ENCODE measurements around the gene STARD3NL.

DNA sequence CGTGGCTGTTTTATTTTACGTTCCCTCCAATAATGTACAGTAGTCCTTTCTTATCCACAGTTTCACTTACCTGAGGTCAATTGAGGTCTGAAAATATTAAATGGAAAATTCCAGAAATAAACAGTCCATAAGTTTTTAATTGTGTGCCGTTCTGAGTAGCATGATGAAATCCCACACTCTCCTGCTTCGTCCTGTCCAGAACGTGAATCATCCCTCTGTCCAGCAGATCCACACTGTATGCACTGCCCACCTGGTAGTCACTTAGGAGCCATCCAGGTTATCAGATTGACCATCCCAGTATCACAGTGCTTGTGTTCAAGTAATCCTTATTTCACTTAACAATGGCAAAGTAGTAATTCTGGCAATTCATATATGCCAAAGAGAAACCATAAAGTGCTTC is 46.3 kb downstream of the STARD3NL start:
- no peak for TF ChIP-seq EZH2 (IDR thresholded peaks at IDR 0.05)
- no peak for TF ChIP-seq POLR2AphosphoS5 (IDR thresholded peaks at IDR 0.05; ENCODE audit: borderline replicate concordance, low read depth, low read length)
